Transverse colon (tissue), 3 donors: Measurements from ENCODE around the gene LPAR1.

Experiments used
- CTCF ChIP-seq, 5 experiments: fragments of 200-600 bp in 3 of 5; fragments of 450-650 bp in 2 of 5; sonication (generic) in 3 of 5; IDR thresholded peaks; 1 replicate in 2 of 5; 2 replicates in 3 of 5; pipeline ENCODE4 v1.5.1; 2016 to 2017; ENCODE audit warnings: antibody characterized with exemption in 5 of 5, inconsistent platforms in 3 of 5, mild to moderate bottlenecking in 2 of 5, moderate library complexity in 1 of 5
- POLR2A ChIP-seq: fragments of 450-650 bp; IDR thresholded peaks from one replicate; pipeline ENCODE4 v1.6.1; 2016; ENCODE audit warnings: antibody characterized with exemption, mild to moderate bottlenecking, moderate library complexity

- TF ChIP-seq CTCF (IDR thresholded peaks at IDR 0.05) (no peak), POLR2A (no peak)
Observed at GRCh38 chr9:110999379-110999778, 38.9 kb downstream of the LPAR1 start.
